NCI-H2171 treated with DMSO at 0.1 percent for 48 hours (cell line): ENCODE results near the gene FANK1.
A peak's percentile ranks its signal among the peaks of the same experiment; 100 is the strongest.
"Not testable (repeated sequence)": the region's sequence is repeated elsewhere in the genome, so short reads cannot be mapped to it uniquely, and the experiment has no call there.

Source experiments
- DNase-seq: peaks from one replicate; lab custom pipeline; 2025; lab: John Stamatoyannopoulos, UW

The FANK1 gene

GRCh38 chr10:125928928-125929585 lies 32.7 kb downstream of the FANK1 start:
- peak; percentile 74 for DNase-seq

GRCh38 chr10:125929618-125930017 lies 33.3 kb downstream of the FANK1 start:
- no peak for DNase-seq

- no peak for DNase-seq
Measured at GRCh38 chr10:125933693-125934092, 37.3 kb downstream of the FANK1 start.

- no peak for DNase-seq
Measured at GRCh38 chr10:125936331-125936730, 40.0 kb downstream of the FANK1 start.

GRCh38 chr10:125940515-125940914 lies 44.2 kb downstream of the FANK1 start:
- no peak for DNase-seq

- DNase-seq: no peak
Measured at GRCh38 chr10:125951290-125951689, 54.9 kb downstream of the FANK1 start.

GRCh38 chr10:125953778-125954385 lies 57.5 kb downstream of the FANK1 start:
- DNase-seq: no peak

GRCh38 chr10:125955766-125956165 lies 59.4 kb downstream of the FANK1 start:
- no peak for DNase-seq

GRCh38 chr10:125961743-125962142 lies 65.4 kb downstream of the FANK1 start:
- DNase-seq: no peak

GRCh38 chr10:125962200-125962599 lies 65.8 kb downstream of the FANK1 start:
- DNase-seq: no peak

GRCh38 chr10:125964558-125964957 lies 68.2 kb downstream of the FANK1 start:
- DNase-seq: no peak

- DNase-seq: no peak
Measured at GRCh38 chr10:125967533-125967932, 71.2 kb downstream of the FANK1 start.

- DNase-seq: not testable (repeated sequence)
Measured at GRCh38 chr10:125970077-125970630, 73.8 kb downstream of the FANK1 start.

GRCh38 chr10:125976960-125977605 lies 80.7 kb downstream of the FANK1 start:
- no peak for DNase-seq

GRCh38 chr10:125979976-125980375 lies 83.6 kb downstream of the FANK1 start:
- DNase-seq: no peak

- DNase-seq: no peak
Measured at GRCh38 chr10:125980521-125981035, 84.2 kb downstream of the FANK1 start.

- peak; percentile 91 for DNase-seq
Measured at GRCh38 chr10:125982260-125982948, 86.0 kb downstream of the FANK1 start.

- DNase-seq: no peak
Measured at GRCh38 chr10:125983161-125983560, 86.8 kb downstream of the FANK1 start.

- no peak for DNase-seq
Measured at GRCh38 chr10:125983656-125984055, 87.3 kb downstream of the FANK1 start.

- DNase-seq: no peak
Measured at GRCh38 chr10:125984346-125984745, 88.0 kb downstream of the FANK1 start.

GRCh38 chr10:125984865-125985495 lies 88.6 kb downstream of the FANK1 start:
- no peak for DNase-seq
